ENCODE data around the gene MX1.

GRCh38 chr21:41427556-41427955 lies 1.5 kb downstream of the MX1 start:
- TF ChIP-seq CTCF (IDR thresholded peaks at IDR 0.05; ENCODE audit: low read depth, low read length, missing input control) (no peak), REST (IDR thresholded peaks at IDR 0.05) (no peak)
